HG02623 (cell line): ENCODE data around the gene SRCIN1.
"Not testable (repeated sequence)": the region's sequence is repeated elsewhere in the genome, so short reads cannot be mapped to it uniquely, and the experiment has no call there.

Source experiments
- ATAC-seq: cut with Tn5 transposase; IDR thresholded peaks from one replicate; pipeline ENCODE4 v1.9.1; 2021; ENCODE audit warnings: moderate library complexity; ENCODE audit not compliant: unreplicated experiment

The SRCIN1 gene

GRCh38 chr17:38605841-38606645, at the start of gene SRCIN1:
SRCIN1 (minus strand) TSS chr17:38605952; CDS start chr17:38605705, 247 bp downstream.
- no peak for ATAC-seq

- no peak for ATAC-seq
These were observed 49.0 kb upstream of the SRCIN1 start for GRCh38 chr17:38654411-38655398.

GRCh38 chr17:38653679-38654078, 47.9 kb upstream of the SRCIN1 start:
- no peak for ATAC-seq

- no peak for ATAC-seq
These were observed 47.5 kb upstream of the SRCIN1 start for GRCh38 chr17:38653230-38653629.

- not testable (repeated sequence) for ATAC-seq
These were observed 45.0 kb upstream of the SRCIN1 start for GRCh38 chr17:38650653-38651173.

- no peak for ATAC-seq
These were observed 32.2 kb upstream of the SRCIN1 start for GRCh38 chr17:38637951-38638350.

GRCh38 chr17:38636054-38636453, 30.3 kb upstream of the SRCIN1 start:
- no peak for ATAC-seq

- ATAC-seq, result no peak
These were observed 26.6 kb upstream of the SRCIN1 start for GRCh38 chr17:38632334-38632733.

- no peak for ATAC-seq
These were observed 22.7 kb upstream of the SRCIN1 start for GRCh38 chr17:38628441-38628840.

GRCh38 chr17:38627957-38628356, 22.2 kb upstream of the SRCIN1 start:
- no peak for ATAC-seq

GRCh38 chr17:38626606-38627226, 21.0 kb upstream of the SRCIN1 start:
- not testable (repeated sequence) for ATAC-seq

- ATAC-seq, result no peak
These were observed 19.7 kb upstream of the SRCIN1 start for GRCh38 chr17:38625482-38625881.

GRCh38 chr17:38624782-38625355, 19.1 kb upstream of the SRCIN1 start:
- not testable (repeated sequence) for ATAC-seq

- no peak for ATAC-seq
These were observed 15.8 kb upstream of the SRCIN1 start for GRCh38 chr17:38621538-38621937.

- no peak for ATAC-seq
These were observed 15.0 kb upstream of the SRCIN1 start for GRCh38 chr17:38620551-38621277.

- no peak for ATAC-seq
These were observed 14.3 kb upstream of the SRCIN1 start for GRCh38 chr17:38619937-38620550.

- ATAC-seq, result no peak
These were observed 13.7 kb upstream of the SRCIN1 start for GRCh38 chr17:38619451-38619795.

GRCh38 chr17:38617967-38618760, 12.4 kb upstream of the SRCIN1 start:
- no peak for ATAC-seq
